Panc1 (cell line): Measurements from ENCODE around the gene SSX2IP. TPM values are rescaled to one million over a fixed set of nuclear protein-coding genes. Genes with fewer than 3 reads are reported as not detected.
A peak's percentile ranks its signal among the peaks of the same experiment; 100 is the strongest.

ENCODE experiments used
- ATAC-seq: fragments of 200-7000 bp; cut with Tn5 transposase; 2 replicates; pipeline ENCODE4 v1.9.1; 2020; ENCODE audit warnings: mild to moderate bottlenecking, moderate library complexity
- BruUV-seq: library from RNA; stranded (reverse); fragments of 400-500 nt; replicated peaks from 2 replicates; lab custom pipeline; 2021; lab: Mats Ljungman, UMichigan
- CTCF ChIA-PET: fragments of 300-600 bp; sonication (Branson Sonifier 250); formaldehyde crosslinking; loops from one replicate; lab custom pipeline; 2022; ENCODE audit warnings: antibody characterized with exemption; lab: Charles Lee
- POLR2A ChIA-PET: fragments of 300-600 bp; sonication (Branson Sonifier 250); formaldehyde crosslinking; loops from one replicate; lab custom pipeline; 2022; ENCODE audit warnings: antibody characterized with exemption; lab: Charles Lee
- DNase-seq: peaks from one replicate; pipeline ENCODE4 v3.0.0-alpha.2; 2010; ENCODE audit warnings: low read depth, low spot score
- H3K27ac ChIP-seq: 2 replicates; pipeline ENCODE4 v1.5.1; 2011; ENCODE audit warnings: mild to moderate bottlenecking, low read length, inconsistent platforms
- H3K27me3 ChIP-seq: fragments of 200-500 bp; sonication (Bioruptor generic); 2 replicates; pipeline ENCODE4 v1.6.0; 2014; ENCODE audit warnings: low read length, inconsistent platforms; ENCODE audit not compliant: control insufficient read depth, insufficient read depth
- H3K36me3 ChIP-seq: fragments of 200-500 bp; sonication (Bioruptor generic); 2 replicates; pipeline ENCODE4 v1.5.1; 2014; ENCODE audit warnings: inconsistent platforms, mild to moderate bottlenecking, low read length, moderate library complexity; ENCODE audit not compliant: control insufficient read depth, insufficient read depth
- H3K4me1 ChIP-seq: 2 replicates; pipeline ENCODE4 v1.5.1; 2011; ENCODE audit warnings: inconsistent platforms, mild to moderate bottlenecking, low read length, moderate library complexity; ENCODE audit not compliant: control insufficient read depth, insufficient read depth
- H3K4me3 ChIP-seq, 2 experiments: 2 replicates each; pipeline ENCODE4 v1.5.1; 2011 to 2012; ENCODE audit warnings: low read depth in 2 of 2, low read length in 2 of 2, mild to moderate bottlenecking in 2 of 2, inconsistent platforms in 1 of 2, moderate library complexity in 1 of 2
- H3K9me3 ChIP-seq: fragments of 200-500 bp; sonication (Bioruptor generic); 2 replicates; pipeline ENCODE4 v1.5.1; 2014; ENCODE audit warnings: low read depth, mild to moderate bottlenecking, inconsistent platforms, low read length, moderate library complexity; ENCODE audit not compliant: control insufficient read depth, insufficient read depth
- POLR2AphosphoS5 ChIP-seq: IDR thresholded peaks from 2 replicates; pipeline ENCODE4 v1.6.1; 2012; ENCODE audit warnings: mild to moderate bottlenecking, low read depth, low read length, moderate library complexity
- SIN3A ChIP-seq: IDR thresholded peaks from 2 replicates; pipeline ENCODE4 v1.6.1; 2012; ENCODE audit warnings: low read depth, mild to moderate bottlenecking, low read length, moderate library complexity, borderline replicate concordance; ENCODE audit not compliant: insufficient read depth
- TCF7L2 ChIP-seq: IDR thresholded peaks from 2 replicates; pipeline ENCODE4 v1.6.1; 2011; ENCODE audit warnings: mild to moderate bottlenecking, low read depth, low read length, inconsistent platforms
- in situ Hi-C: cut with HindIII; loops from 2 replicates; pipeline ENCODE4 v1.10.0; 2016; ENCODE audit warnings: low sequenced_read_pairs, low pct_unique_long_range_greater_than_20kb
- intact Hi-C: fragments of 100-400 bp; cut with micrococcal nuclease; formaldehyde crosslinking; loops from one replicate; pipeline ENCODE4 v1.10.0; 2022; ENCODE audit not compliant: unreplicated experiment
- total RNA-seq: library from RNA; stranded (reverse); gene quantifications from one replicate; pipeline ENCODE4 v1.2.1, GENCODE V29; 2021; ENCODE audit not compliant: unreplicated experiment
- TF ChIP-seq, protein P1 (sequence below): fragments of 450-650 bp; IDR thresholded peaks from 2 replicates; pipeline ENCODE4 v1.5.1; 2017; ENCODE audit warnings: mild to moderate bottlenecking
- TF ChIP-seq, protein P2 (sequence below), 2 experiments: IDR thresholded peaks; 2 replicates each; pipeline ENCODE4 v1.6.1; 2011 to 2012; ENCODE audit warnings: low read depth in 2 of 2, control low read depth in 1 of 2, low read length in 1 of 2, mild to moderate bottlenecking in 1 of 2, moderate library complexity in 1 of 2; ENCODE audit not compliant: insufficient read depth in 1 of 2

Gene SSX2IP
- total RNA-seq, 1 experiment from 2014 or later = 81.8 TPM

DNA sequence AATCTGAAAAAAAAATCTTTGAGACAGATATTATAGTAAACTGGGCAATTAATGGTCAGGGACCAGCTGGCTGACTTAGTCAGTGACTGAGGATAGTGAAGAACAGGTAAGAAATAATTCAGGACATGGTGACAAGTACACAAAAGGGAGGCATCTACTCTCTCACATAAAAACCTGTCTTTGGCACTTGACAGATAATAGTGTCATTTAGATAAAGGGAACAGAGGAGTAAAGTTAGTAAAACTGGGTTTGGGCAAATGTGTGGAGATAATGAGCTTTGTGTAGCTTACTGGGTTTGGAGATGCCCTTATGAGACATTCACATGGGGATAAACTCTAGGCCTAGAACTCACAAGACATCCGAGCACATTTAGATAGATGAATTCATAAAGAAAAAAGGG lies 4.0 kb downstream of the SSX2IP start:
- H3K9me3 ChIP-seq = no peaks in the 10 kb centered on the region
- intact Hi-C loops (no loop called here), in situ Hi-C loops (no loop called here)
- ChIA-PET CTCF (no interaction called here), POLR2A (no interaction called here)
- BruUV-seq = no TSS peak
- H3K4me3 ChIP-seq = no peak overlapping the region
- ATAC-seq (no peak), DNase-seq (no peak)
- peaks cover 29% of the 10 kb centered on the region for H3K4me1 ChIP-seq
- TF ChIP-seq SIN3A = no peak
- TF ChIP-seq TCF7L2 = no peak
- TF ChIP-seq, protein P1, sequence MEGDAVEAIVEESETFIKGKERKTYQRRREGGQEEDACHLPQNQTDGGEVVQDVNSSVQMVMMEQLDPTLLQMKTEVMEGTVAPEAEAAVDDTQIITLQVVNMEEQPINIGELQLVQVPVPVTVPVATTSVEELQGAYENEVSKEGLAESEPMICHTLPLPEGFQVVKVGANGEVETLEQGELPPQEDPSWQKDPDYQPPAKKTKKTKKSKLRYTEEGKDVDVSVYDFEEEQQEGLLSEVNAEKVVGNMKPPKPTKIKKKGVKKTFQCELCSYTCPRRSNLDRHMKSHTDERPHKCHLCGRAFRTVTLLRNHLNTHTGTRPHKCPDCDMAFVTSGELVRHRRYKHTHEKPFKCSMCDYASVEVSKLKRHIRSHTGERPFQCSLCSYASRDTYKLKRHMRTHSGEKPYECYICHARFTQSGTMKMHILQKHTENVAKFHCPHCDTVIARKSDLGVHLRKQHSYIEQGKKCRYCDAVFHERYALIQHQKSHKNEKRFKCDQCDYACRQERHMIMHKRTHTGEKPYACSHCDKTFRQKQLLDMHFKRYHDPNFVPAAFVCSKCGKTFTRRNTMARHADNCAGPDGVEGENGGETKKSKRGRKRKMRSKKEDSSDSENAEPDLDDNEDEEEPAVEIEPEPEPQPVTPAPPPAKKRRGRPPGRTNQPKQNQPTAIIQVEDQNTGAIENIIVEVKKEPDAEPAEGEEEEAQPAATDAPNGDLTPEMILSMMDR = no peak
- TF ChIP-seq, protein P2, sequence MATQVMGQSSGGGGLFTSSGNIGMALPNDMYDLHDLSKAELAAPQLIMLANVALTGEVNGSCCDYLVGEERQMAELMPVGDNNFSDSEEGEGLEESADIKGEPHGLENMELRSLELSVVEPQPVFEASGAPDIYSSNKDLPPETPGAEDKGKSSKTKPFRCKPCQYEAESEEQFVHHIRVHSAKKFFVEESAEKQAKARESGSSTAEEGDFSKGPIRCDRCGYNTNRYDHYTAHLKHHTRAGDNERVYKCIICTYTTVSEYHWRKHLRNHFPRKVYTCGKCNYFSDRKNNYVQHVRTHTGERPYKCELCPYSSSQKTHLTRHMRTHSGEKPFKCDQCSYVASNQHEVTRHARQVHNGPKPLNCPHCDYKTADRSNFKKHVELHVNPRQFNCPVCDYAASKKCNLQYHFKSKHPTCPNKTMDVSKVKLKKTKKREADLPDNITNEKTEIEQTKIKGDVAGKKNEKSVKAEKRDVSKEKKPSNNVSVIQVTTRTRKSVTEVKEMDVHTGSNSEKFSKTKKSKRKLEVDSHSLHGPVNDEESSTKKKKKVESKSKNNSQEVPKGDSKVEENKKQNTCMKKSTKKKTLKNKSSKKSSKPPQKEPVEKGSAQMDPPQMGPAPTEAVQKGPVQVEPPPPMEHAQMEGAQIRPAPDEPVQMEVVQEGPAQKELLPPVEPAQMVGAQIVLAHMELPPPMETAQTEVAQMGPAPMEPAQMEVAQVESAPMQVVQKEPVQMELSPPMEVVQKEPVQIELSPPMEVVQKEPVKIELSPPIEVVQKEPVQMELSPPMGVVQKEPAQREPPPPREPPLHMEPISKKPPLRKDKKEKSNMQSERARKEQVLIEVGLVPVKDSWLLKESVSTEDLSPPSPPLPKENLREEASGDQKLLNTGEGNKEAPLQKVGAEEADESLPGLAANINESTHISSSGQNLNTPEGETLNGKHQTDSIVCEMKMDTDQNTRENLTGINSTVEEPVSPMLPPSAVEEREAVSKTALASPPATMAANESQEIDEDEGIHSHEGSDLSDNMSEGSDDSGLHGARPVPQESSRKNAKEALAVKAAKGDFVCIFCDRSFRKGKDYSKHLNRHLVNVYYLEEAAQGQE (IDR thresholded peaks at IDR 0.05; ENCODE audit: insufficient read depth in 1 of 2, low read depth in 2 of 2, low read length in 1 of 2) = no peak
- TF ChIP-seq POLR2AphosphoS5 = no peak
- H3K36me3 ChIP-seq = no peaks in the 10 kb centered on the region
- H3K27ac ChIP-seq = peak overlapping the region; percentile 9; the same call in 1 of the 2 replicates
- H3K27me3 ChIP-seq = no peaks in the 10 kb centered on the region

DNA sequence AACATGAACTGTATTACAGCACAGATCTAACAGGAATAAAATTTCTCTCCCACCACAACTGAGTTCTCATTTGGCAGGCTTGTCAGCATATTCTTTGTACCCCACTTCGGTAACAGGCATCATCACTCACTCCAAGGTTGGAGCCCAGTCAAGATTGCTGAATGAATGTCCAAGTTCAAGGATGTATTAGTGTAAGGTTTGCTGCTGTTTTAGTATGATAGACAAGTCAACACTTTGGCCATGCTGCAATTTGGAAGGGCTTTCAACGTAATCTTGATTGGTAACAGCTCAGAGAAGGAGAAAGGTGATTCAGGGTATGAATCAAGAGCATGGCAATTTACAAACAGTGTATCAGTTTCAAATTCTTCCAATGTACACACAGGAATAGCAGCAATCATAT lies 6.8 kb downstream of the SSX2IP start:
- Histone ChIP-seq H3K9me3 (no peaks in the 10 kb centered on the region), H3K4me3 (no peak overlapping the region), H3K27ac (no peak overlapping the region), H3K36me3 (no peaks in the 10 kb centered on the region), H3K4me1 (peaks cover 18% of the 10 kb centered on the region), H3K27me3 (no peaks in the 10 kb centered on the region)
- no TSS peak for BruUV-seq
- intact Hi-C loops (no loop called here), in situ Hi-C loops (no loop called here)
- CTCF ChIA-PET = interaction anchor here (0.6 kb wide), 1 partner anchor 51 kb away, joined by 3 read pairs; no protein-coding TSS in a partner anchor
- DNase-seq (no peak), ATAC-seq (no peak)
- POLR2A ChIA-PET = interaction anchor here (0.7 kb wide), 1 partner anchor 912 kb away, joined by 3 read pairs; no protein-coding TSS in a partner anchor
- TF ChIP-seq TCF7L2 (no peak), POLR2AphosphoS5 (no peak), SIN3A (no peak)
- TF ChIP-seq, protein P2 (IDR thresholded peaks at IDR 0.05; ENCODE audit: insufficient read depth in 1 of 2, low read depth in 2 of 2, low read length in 1 of 2) = no peak
